ENCODE measurements around the gene HNRNPR.

HNRNPR gene

GRCh38 chr1:23344111-23344986 is at the start of gene HNRNPR:
Gene HNRNPR (minus strand): TSS chr1:23344284. CDS start chr1:23341008, 3,276 bp downstream.
- in situ Hi-C loops (cut with MboI; ENCODE audit: low pct_unique_long_range_greater_than_20kb, low sequenced_read_pairs, unreplicated experiment), result no loop called here
- DNase-seq (ENCODE audit: low spot score), result peak; percentile 99
- no peak for TF ChIP-seq CTCF (IDR thresholded peaks at IDR 0.05; ENCODE audit: extremely low read depth, insufficient read depth, missing control alignments)

- no peak for TF ChIP-seq CTCF (IDR thresholded peaks at IDR 0.05; ENCODE audit: extremely low read depth, insufficient read depth, missing control alignments)
- DNase-seq (ENCODE audit: low spot score), result no peak
- in situ Hi-C loops (cut with MboI; ENCODE audit: low pct_unique_long_range_greater_than_20kb, low sequenced_read_pairs, unreplicated experiment), result no loop called here
Measured at GRCh38 chr1:23393706-23394105, 49.6 kb upstream of the HNRNPR start.

- DNase-seq (ENCODE audit: low spot score), result no peak
- in situ Hi-C loops (cut with MboI; ENCODE audit: low pct_unique_long_range_greater_than_20kb, low sequenced_read_pairs, unreplicated experiment), result no loop called here
- no peak for TF ChIP-seq CTCF (IDR thresholded peaks at IDR 0.05; ENCODE audit: extremely low read depth, insufficient read depth, missing control alignments)
Measured at GRCh38 chr1:23392125-23392855, 48.2 kb upstream of the HNRNPR start.

- no peak for TF ChIP-seq CTCF (IDR thresholded peaks at IDR 0.05; ENCODE audit: extremely low read depth, insufficient read depth, missing control alignments)
Measured at GRCh38 chr1:23389837-23390321, 45.8 kb upstream of the HNRNPR start.

GRCh38 chr1:23387494-23387893 is 43.4 kb upstream of the HNRNPR start:
- no peak for DNase-seq (ENCODE audit: low spot score)
- in situ Hi-C loops (cut with MboI; ENCODE audit: low pct_unique_long_range_greater_than_20kb, low sequenced_read_pairs, unreplicated experiment), result no loop called here
- TF ChIP-seq CTCF (IDR thresholded peaks at IDR 0.05; ENCODE audit: extremely low read depth, insufficient read depth, missing control alignments), result no peak

More at GRCh38 chr1:23389837-23390321, 45.8 kb upstream of the HNRNPR start:
- DNase-seq (ENCODE audit: low spot score), result no peak
- in situ Hi-C loops (cut with MboI; ENCODE audit: low pct_unique_long_range_greater_than_20kb, low sequenced_read_pairs, unreplicated experiment), result no loop called here

- DNase-seq (ENCODE audit: low spot score), result no peak
- in situ Hi-C loops (cut with MboI; ENCODE audit: low pct_unique_long_range_greater_than_20kb, low sequenced_read_pairs, unreplicated experiment), result no loop called here
- no peak for TF ChIP-seq CTCF (IDR thresholded peaks at IDR 0.05; ENCODE audit: extremely low read depth, insufficient read depth, missing control alignments)
Measured at GRCh38 chr1:23385119-23385621, 41.1 kb upstream of the HNRNPR start.
